ENCODE data around the gene PTPRCAP.

PTPRCAP gene

DNA sequence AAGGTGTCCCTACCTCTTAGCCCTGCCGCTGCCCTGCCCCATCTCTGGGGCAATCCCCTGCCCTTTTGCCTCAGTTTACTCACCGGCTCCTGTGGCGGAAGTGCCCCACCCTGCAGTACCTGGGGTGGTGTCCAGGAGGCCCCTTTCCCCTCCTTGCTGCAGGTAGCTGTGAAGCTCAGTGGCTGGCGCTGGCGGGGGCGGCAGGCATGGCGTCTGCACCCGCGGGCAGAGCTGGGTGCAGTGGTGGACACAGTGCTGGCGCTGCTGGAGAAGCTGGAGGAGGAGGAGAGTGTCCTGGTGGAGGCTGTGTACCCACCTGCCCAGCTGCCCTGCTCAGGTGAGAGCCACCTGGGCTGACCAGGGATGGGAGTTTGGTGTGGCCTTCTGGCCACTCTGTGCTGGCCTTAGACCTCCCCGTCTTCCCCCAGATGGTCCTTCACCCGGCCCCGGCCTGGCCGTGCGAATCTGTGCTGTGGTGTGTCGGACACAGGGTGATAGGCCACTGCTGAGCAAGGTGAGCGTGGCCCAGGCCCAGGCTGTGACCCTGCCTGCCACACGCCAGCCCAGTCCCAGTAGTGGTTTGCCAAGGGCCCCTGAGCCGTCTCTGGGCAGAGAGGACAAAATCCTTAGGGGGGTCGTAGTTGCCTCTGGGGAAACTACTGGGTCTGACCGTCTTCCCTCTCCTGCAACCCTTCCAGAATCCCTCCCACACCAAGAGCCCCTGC lies 18.0 kb downstream of the PTPRCAP start:
- no peak for DNase-seq (ENCODE audit: low read depth, low spot score)
- Histone ChIP-seq H3K27me3 (ENCODE audit: insufficient read depth, insufficient read length) (peaks cover 24% of the 10 kb centered on the region), H3K36me3 (ENCODE audit: insufficient read depth, insufficient read length, low read length) (peaks cover 2% of the 10 kb centered on the region), H3K9ac (ENCODE audit: insufficient read length, low read depth) (peak overlapping the region; percentile 93), H3K9me3 (ENCODE audit: insufficient read depth, low read length) (no peaks in the 10 kb centered on the region), H3K4me3 (ENCODE audit: insufficient read length, low read depth) (no peak overlapping the region), H3K4me1 (ENCODE audit: insufficient read depth, insufficient read length) (peaks cover 60% of the 10 kb centered on the region)
- TF ChIP-seq SUZ12 (IDR thresholded peaks at IDR 0.05; ENCODE audit: extremely low read depth, insufficient read depth, insufficient read length): no peak
- no peak for TF ChIP-seq ZNF274 (IDR thresholded peaks at IDR 0.05; ENCODE audit: low read depth, low read length)
- no peak for TF ChIP-seq YY1 (IDR thresholded peaks at IDR 0.05; ENCODE audit: insufficient read depth, insufficient read length)

GRCh38 chr11:67418476-67419281 lies 18.8 kb downstream of the PTPRCAP start:
- peaks cover 2% of the 10 kb centered on the region for H3K36me3 ChIP-seq (ENCODE audit: insufficient read depth, insufficient read length, low read length)
- H3K4me3 ChIP-seq (ENCODE audit: insufficient read length, low read depth): no peak overlapping the region
- TF ChIP-seq ZNF274 (IDR thresholded peaks at IDR 0.05; ENCODE audit: low read depth, low read length) (no peak), YY1 (IDR thresholded peaks at IDR 0.05; ENCODE audit: insufficient read depth, insufficient read length) (no peak), SUZ12 (IDR thresholded peaks at IDR 0.05; ENCODE audit: extremely low read depth, insufficient read depth, insufficient read length) (no peak)
- DNase-seq (ENCODE audit: low read depth, low spot score): no peak
- peak overlapping the region; percentile 57 for H3K9ac ChIP-seq (ENCODE audit: insufficient read length, low read depth)
- H3K27me3 ChIP-seq (ENCODE audit: insufficient read depth, insufficient read length): peaks cover 27% of the 10 kb centered on the region
- H3K9me3 ChIP-seq (ENCODE audit: insufficient read depth, low read length): no peaks in the 10 kb centered on the region
- peaks cover 54% of the 10 kb centered on the region for H3K4me1 ChIP-seq (ENCODE audit: insufficient read depth, insufficient read length)

- no peak overlapping the region for H3K4me3 ChIP-seq (ENCODE audit: insufficient read length, low read depth)
- no peaks in the 10 kb centered on the region for H3K9me3 ChIP-seq (ENCODE audit: insufficient read depth, low read length)
- DNase-seq (ENCODE audit: low read depth, low spot score): no peak
- H3K36me3 ChIP-seq (ENCODE audit: insufficient read depth, insufficient read length, low read length): peaks cover 2% of the 10 kb centered on the region
- peak overlapping the region; percentile 0 for H3K9ac ChIP-seq (ENCODE audit: insufficient read length, low read depth)
- no peak for TF ChIP-seq ZNF274 (IDR thresholded peaks at IDR 0.05; ENCODE audit: low read depth, low read length)
- no peak for TF ChIP-seq SUZ12 (IDR thresholded peaks at IDR 0.05; ENCODE audit: extremely low read depth, insufficient read depth, insufficient read length)
- no peak for TF ChIP-seq YY1 (IDR thresholded peaks at IDR 0.05; ENCODE audit: insufficient read depth, insufficient read length)
- H3K4me1 ChIP-seq (ENCODE audit: insufficient read depth, insufficient read length): peaks cover 54% of the 10 kb centered on the region
- H3K27me3 ChIP-seq (ENCODE audit: insufficient read depth, insufficient read length): peaks cover 35% of the 10 kb centered on the region
Observed at GRCh38 chr11:67417425-67417824, 20.1 kb downstream of the PTPRCAP start.

DNA sequence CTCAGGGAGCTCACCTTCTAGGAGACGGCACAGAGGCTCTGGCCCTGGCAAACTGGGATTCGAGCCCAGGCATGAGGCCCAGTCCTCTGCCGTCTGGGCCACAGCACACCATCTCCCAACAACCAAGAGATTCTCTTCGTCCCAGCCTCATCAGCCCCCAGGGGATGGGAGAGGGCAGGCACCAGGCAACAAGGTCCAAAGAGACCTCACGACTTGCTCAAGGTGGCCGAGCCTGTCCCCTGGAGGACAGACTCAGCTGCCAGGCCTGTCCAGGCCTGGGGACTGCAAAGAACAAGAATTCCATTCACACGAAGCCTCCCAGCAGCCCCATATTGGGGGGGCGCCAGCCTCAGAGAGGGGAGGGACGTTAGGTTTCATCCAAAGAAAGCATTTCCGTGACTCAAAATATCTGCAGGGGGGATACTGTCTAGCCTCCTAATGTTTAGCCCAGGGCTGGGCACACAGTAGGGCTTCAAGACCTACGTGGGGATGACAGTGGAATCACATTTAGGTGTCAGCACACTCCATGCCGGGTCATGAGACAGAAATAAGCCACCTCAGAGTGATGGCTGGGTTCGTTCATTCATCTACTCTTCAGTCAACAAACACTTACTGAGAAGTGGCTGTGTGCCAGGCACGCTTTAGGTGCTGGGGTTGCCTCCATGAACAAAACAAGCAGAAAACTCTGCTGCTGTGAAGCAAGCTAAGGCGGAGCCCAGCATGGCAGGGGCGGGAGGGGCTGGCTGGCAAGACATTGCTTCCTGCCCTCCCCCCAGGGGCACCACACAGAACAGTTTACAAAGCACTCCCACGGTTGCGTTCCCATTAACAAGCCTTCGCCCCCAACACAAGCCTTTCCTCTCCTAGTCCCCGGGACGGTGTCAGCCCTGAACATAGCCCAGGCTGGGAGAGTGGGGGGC lies 20.8 kb downstream of the PTPRCAP start:
- Histone ChIP-seq H3K36me3 (ENCODE audit: insufficient read depth, insufficient read length, low read length) (peaks cover 2% of the 10 kb centered on the region), H3K9me3 (ENCODE audit: insufficient read depth, low read length) (no peaks in the 10 kb centered on the region), H3K4me3 (ENCODE audit: insufficient read length, low read depth) (no peak overlapping the region), H3K4me1 (ENCODE audit: insufficient read depth, insufficient read length) (peaks cover 57% of the 10 kb centered on the region), H3K9ac (ENCODE audit: insufficient read length, low read depth) (peak overlapping the region; percentile 0), H3K27me3 (ENCODE audit: insufficient read depth, insufficient read length) (peaks cover 42% of the 10 kb centered on the region)
- DNase-seq (ENCODE audit: low read depth, low spot score): no peak
- TF ChIP-seq SUZ12 (IDR thresholded peaks at IDR 0.05; ENCODE audit: extremely low read depth, insufficient read depth, insufficient read length) (no peak), ZNF274 (IDR thresholded peaks at IDR 0.05; ENCODE audit: low read depth, low read length) (no peak), YY1 (IDR thresholded peaks at IDR 0.05; ENCODE audit: insufficient read depth, insufficient read length) (no peak)

DNA sequence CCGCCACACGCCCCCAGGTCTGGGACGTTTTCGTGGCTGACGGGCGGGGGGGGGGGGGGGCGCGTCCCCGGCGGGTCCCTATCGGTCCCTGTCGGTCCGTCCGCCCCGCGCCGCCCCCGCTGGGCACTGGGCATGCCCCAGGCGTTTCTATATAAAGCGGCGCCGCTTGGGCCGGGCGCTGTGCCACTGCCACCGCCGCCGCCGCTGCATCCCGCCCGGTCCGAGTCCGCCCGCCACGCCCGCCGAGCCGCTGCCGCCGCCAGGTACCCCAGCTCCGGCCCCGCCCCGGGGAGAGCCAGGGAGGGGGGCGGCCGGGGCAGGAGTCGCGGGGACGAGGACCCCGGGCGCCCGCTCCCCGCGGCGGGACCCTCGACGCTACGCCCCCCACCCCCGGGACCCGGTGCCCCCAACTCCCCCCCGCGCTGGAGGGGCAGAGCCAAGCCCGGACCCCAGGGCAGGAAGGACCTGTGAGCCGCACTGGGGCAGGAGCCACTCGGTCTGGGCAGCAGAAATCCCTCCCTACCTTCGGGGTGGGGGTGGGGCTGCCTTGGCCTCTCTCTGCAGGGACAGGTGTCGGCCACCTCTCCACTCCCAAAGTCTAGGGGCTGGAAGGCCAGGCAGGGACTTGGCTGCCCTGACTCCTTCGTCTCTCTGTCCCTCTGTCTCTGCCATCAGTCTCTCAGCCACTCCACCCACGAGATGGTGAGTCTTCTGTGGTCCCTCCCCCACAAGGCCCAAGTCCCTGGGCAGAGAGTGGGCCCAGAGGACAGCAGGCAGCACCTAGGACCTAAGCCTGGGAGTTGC lies 21.8 kb downstream of the PTPRCAP start, which contains the start of gene CARNS1:
Gene CARNS1 (plus strand): TSS at position 178 of the 804 bp plus-strand sequence. CDS start 522 bp downstream, at position 700.
- no peak for DNase-seq (ENCODE audit: low read depth, low spot score)
- H3K9ac ChIP-seq (ENCODE audit: insufficient read length, low read depth): peak within 1 kb of the TSS; percentile 74

GRCh38 chr11:67413266-67413849 lies 24.1 kb downstream of the PTPRCAP start:
- no peak for DNase-seq (ENCODE audit: low read depth, low spot score)
- Histone ChIP-seq H3K36me3 (ENCODE audit: insufficient read depth, insufficient read length, low read length) (no peaks in the 10 kb centered on the region), H3K4me1 (ENCODE audit: insufficient read depth, insufficient read length) (peaks cover 64% of the 10 kb centered on the region), H3K4me3 (ENCODE audit: insufficient read length, low read depth) (no peak overlapping the region), H3K27me3 (ENCODE audit: insufficient read depth, insufficient read length) (peaks cover 34% of the 10 kb centered on the region), H3K9me3 (ENCODE audit: insufficient read depth, low read length) (no peaks in the 10 kb centered on the region), H3K9ac (ENCODE audit: insufficient read length, low read depth) (peak overlapping the region; percentile 51)
- TF ChIP-seq SUZ12 (IDR thresholded peaks at IDR 0.05; ENCODE audit: extremely low read depth, insufficient read depth, insufficient read length) (no peak), YY1 (IDR thresholded peaks at IDR 0.05; ENCODE audit: insufficient read depth, insufficient read length) (no peak), ZNF274 (IDR thresholded peaks at IDR 0.05; ENCODE audit: low read depth, low read length) (no peak)

More for the DNA sequence above, 21.8 kb downstream of the PTPRCAP start, which contains the start of gene CARNS1:
- H3K36me3 ChIP-seq (ENCODE audit: insufficient read depth, insufficient read length, low read length): peaks cover 2% of the 10 kb centered on the region
- TF ChIP-seq YY1 (IDR thresholded peaks at IDR 0.05; ENCODE audit: insufficient read depth, insufficient read length) (no peak), SUZ12 (IDR thresholded peaks at IDR 0.05; ENCODE audit: extremely low read depth, insufficient read depth, insufficient read length) (no peak), ZNF274 (IDR thresholded peaks at IDR 0.05; ENCODE audit: low read depth, low read length) (no peak)
- peaks cover 44% of the 10 kb centered on the region for H3K27me3 ChIP-seq (ENCODE audit: insufficient read depth, insufficient read length)
- no peaks in the 10 kb centered on the region for H3K9me3 ChIP-seq (ENCODE audit: insufficient read depth, low read length)
- peaks cover 61% of the 10 kb centered on the region for H3K4me1 ChIP-seq (ENCODE audit: insufficient read depth, insufficient read length)
- H3K4me3 ChIP-seq (ENCODE audit: insufficient read length, low read depth): peak within 1 kb of the TSS; percentile 40

Data from NT2/D1 (cell line).